B cell (primary cell): Measurements from ENCODE around the gene FAM83B.

Experiments
- EZH2 ChIP-seq: IDR thresholded peaks from 2 replicates; pipeline ENCODE4 v1.6.1; 2012; ENCODE audit warnings: borderline replicate concordance, low read depth, mild to moderate bottlenecking, moderate library complexity, low read length; ENCODE audit not compliant: insufficient read depth, poor library complexity, severe bottlenecking
- TF ChIP-seq, protein P1 (sequence below): fragments of 200-600 bp; IDR thresholded peaks from one replicate; pipeline ENCODE4 v1.8.0; 2022; ENCODE audit warnings: antibody characterized with exemption, mild to moderate bottlenecking

- TF ChIP-seq, protein P1, sequence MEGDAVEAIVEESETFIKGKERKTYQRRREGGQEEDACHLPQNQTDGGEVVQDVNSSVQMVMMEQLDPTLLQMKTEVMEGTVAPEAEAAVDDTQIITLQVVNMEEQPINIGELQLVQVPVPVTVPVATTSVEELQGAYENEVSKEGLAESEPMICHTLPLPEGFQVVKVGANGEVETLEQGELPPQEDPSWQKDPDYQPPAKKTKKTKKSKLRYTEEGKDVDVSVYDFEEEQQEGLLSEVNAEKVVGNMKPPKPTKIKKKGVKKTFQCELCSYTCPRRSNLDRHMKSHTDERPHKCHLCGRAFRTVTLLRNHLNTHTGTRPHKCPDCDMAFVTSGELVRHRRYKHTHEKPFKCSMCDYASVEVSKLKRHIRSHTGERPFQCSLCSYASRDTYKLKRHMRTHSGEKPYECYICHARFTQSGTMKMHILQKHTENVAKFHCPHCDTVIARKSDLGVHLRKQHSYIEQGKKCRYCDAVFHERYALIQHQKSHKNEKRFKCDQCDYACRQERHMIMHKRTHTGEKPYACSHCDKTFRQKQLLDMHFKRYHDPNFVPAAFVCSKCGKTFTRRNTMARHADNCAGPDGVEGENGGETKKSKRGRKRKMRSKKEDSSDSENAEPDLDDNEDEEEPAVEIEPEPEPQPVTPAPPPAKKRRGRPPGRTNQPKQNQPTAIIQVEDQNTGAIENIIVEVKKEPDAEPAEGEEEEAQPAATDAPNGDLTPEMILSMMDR = no peak
- no peak for TF ChIP-seq EZH2
These were observed 51.1 kb downstream of the FAM83B start for GRCh38 chr6:54897462-54898189.
